ENCODE measurements around the gene EEFSEC.

The EEFSEC gene

DNA sequence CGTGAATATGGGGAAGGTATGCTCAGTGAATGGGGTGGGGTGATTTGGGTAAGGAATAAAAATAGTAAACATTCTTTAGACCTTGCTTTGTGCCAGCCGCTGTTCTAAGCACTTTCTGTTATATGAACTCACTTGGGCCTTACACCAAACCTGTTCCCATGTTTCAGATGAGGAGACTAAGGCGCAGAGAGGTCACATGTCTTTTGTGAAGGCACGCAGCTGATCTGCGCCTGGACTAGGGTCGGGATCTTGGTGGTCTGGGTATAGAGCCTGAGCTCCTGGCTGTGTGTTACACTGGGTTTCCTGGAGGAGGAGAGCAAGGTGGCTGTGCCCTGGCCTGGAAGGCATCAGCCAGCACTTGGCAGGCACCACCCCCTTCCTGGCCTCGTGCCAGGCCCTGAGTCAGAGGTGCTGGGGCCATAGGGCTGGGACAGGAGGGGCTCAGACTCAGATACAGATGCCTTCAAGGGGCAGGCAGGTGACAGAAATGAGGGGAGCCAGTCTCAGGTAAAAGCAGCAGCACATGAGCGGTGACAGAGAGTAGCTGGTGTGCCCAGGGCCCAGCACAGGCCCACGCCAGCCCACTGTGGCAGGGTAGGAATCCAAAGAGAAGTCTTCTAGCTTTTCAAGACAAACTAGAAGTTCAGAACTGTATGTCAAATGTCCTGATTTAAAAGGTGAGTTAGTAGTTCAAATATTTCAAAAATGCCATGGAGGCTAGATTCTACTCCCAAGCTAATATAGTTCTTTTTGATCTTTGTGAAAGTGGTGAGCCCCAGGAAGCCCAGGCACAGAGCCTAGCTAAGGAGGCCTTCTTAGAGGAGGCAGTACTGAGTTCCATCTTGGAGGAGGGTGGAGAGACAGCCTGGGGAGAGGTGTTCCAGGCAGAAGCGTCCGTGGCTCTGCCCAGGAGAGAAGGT lies 230.3 kb downstream of the EEFSEC start:
- peak in 1 of 2 donors; percentile 40 for DNase-seq (ENCODE audit: low read depth in 1 of 2, low spot score in 1 of 2)

DNA sequence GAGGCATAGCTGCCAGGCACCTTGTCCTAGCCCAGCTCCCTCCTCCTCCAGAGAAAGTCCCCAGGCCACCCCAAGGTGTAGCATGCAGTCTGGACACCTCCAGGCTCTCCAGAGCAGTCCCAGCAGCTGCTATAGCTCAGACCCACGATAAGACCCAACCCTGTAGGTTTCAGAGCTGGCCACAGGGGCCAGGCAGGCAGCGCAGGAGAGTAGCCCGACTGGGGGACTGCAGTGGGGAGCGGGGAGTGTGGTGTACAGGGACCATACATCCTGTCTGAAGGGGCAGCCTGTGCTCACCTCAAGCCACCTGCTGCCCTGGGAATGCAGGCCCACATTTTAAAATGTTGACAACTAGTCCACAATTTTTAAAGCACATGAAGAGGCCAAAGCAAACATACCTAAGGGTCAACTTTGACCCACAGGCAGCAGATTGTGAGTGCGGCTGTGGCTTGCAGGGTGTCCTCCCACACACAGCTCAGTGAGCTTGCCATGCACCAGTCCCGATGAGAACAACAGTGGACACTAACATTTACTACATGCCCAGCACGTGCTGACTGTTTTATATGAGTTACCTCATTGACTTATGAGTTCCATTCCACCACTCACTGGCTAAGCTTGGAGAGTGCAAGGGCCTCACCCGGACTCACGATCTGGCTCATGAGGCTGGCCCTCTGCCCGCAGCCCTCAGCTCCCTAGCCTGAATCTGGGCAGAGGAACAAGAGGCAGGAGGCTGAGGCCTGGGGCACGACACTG lies 232.0 kb downstream of the EEFSEC start:
- no peak for DNase-seq (ENCODE audit: low read depth in 1 of 2, low spot score in 1 of 2)

DNA sequence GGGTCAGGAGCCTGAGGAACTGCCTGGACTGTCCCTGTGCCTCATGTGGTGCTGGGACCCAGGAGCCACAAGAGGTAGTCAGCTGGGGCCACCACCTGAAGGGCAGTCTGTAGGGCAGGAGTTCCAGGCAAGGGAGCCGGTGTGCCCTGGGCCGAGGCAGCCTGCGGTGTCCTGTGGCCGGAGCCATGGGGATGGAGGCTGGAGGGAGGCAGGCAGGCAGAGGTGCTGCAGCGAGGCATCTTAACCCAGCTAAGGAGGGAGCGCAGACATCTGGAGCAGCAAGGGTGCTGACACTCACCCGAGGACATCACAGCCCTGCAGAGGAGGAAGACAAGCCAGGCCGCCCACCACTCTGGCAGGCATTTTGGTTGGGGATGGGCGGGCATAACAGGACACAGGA lies 235.7 kb downstream of the EEFSEC start:
- DNase-seq (ENCODE audit: low read depth in 1 of 2, low spot score in 1 of 2): no peak

DNA sequence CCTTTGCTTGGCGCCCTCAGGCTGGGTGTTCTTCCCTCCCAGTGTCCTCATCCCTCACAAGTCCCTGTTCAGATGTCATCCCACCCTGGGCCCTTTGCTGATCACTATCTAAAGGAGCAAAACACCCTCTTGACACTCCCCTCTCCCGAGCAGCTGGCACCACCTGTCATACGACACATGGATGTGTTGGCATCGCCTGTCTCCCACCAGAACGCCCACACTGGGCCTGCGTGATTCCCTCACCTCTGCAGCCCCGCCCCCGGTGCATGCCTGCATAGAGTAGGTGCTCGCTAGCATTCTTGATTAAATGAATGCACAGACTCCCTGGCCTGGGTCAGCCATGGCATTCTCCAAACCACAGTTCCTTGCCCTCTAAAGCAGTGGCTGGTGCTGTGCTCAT lies 237.6 kb downstream of the EEFSEC start:
- DNase-seq (ENCODE audit: low read depth in 1 of 2, low spot score in 1 of 2): no peak

DNA sequence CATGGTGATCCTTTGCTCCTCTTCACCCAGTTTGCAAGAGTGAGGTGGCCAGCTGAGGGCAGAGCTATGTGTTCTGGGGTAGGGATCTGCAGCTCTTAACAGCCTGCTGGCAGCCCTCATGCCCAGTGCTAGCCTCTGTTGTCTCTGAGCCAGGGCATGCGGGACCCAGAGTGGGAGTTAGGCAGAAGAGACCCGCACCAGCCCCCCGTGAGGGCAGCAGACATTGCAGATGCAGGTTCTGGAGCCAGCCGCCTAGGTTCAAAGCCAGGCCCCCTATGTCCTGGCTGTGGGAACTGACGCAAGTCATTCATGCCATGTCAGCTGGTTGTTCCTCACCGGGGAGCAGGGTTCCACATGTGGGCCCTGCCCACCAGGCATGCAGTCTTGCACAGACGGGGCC lies 238.7 kb downstream of the EEFSEC start:
- DNase-seq (ENCODE audit: low read depth in 1 of 2, low spot score in 1 of 2): no peak

DNA sequence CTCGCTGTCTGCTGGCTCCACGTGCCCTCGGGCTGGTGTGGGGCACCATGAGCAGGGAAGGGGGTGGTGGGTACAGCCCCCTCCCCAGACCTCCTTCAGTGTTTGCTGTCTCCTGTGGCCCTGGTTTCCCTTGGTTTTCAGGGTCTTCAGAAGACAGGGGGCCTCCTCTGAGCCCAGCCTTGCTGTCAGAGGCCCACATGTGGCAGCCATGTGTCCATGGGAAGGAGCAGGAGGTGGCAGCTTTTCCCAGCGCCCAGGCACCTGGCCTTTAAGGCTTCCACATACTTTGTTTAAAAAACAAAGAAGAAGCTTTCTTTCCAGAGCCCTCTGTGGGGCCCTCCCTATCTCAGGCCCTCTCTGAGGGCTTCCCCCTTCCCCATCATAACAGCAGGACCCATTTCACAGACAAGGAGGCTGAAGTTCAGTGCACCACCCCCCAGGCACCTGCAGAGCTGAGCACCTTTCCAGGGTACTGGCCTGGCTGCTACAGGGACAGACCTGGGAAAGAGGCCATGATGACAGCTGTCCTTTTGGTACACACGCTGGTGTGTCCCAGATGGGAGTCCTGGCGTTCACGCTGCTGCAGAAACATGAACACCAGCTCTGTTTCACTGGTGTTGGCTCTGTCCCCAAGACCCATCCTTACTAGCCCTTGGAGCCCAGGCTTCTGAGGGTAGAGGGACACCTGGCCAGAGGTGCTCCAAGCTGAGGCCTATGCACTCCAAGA lies 239.7 kb downstream of the EEFSEC start:
- DNase-seq (ENCODE audit: low read depth in 1 of 2, low spot score in 1 of 2): no peak

DNA sequence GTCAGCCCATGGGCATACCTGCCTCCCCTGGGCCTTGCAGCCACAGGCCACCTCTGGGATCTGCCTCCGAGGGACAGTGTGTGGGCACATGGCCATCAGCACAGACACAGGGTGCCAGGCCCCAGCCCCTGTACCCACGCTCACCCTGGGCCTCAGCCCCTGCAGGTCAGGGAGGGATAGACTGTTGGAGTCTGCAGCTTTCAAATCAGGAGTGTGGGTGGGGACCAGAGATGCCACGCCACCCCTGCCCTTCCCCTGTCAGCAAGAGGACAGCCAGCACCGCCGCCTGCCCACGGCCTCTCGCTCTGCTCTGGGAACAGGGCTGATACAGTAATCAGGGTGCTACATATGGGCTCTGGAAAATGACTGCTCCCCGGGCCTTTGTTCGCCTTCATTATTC lies 240.8 kb downstream of the EEFSEC start:
- no peak for DNase-seq (ENCODE audit: low read depth in 1 of 2, low spot score in 1 of 2)

DNA sequence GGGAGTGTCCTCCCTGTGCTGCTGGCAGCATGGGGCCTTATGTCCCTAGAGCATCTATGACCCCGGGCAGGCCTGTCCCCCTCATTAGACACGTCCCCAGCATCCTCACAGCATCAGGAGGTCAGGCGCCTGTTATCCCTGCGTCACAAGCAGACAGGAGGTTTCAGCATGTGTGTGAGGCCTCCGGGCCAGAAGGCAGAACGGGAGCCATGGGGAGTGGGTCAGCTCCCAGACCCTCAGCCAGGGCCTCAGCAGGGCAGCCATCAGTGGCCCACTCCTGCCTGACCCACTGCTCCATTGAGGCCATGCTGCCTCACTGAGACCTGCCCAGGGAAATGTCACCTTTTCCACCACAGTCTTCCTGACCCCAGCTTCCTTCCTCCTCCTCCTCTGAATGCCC lies 241.8 kb downstream of the EEFSEC start:
- DNase-seq (ENCODE audit: low read depth in 1 of 2, low spot score in 1 of 2): no peak

DNA sequence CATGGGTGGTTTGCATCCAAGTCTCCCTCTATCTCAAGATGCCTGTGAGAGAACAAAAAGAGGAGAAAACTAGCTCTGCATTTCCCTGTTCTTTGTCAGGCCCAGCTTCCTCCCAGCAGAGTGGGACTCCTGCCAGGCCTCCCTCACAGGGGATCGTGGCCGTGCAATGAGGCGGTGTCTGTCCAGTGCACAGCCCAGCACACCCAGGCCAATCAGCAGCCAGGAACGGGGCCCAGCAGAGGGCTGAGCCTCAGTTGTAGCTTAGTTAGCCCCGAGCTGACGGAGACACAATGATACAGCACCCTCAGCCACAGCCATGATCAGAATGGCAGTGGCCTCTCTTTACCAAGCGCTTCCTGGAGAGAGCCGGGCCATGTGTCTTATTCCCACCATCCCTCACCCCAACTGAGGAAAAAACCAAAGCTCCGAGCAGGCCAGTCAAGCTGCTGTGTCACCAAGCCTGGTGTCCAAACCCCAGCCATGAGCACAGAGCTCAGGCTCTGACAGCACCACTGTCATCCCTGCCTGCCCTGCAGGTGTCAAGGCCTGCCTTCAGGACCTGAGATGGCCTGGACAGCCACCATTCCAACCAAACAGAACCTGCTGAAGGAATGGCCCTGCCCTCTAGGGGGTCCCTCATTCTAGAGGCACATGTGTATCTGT lies 242.3 kb downstream of the EEFSEC start:
- DNase-seq (ENCODE audit: low read depth in 1 of 2, low spot score in 1 of 2): no peak

DNA sequence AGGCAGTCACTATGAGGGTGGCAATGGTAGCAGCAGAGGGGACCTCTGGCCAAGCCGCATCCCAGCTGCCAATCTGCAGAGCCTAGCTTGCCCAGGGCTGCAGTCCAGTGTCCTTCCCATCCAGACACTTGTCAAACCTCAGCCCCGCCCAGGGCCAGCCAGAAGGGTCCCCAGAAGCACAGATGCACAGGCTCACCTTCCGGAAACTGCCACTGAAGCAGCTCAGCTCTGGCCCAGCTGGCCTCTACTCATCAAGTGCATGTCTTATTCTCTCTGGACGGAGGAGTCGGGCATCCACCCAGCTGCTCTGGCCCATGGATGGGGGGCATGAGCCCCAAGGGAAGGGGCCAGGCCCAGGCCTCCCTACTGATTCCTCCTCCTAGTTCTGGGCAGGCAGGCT lies 244.2 kb downstream of the EEFSEC start:
- no peak for DNase-seq (ENCODE audit: low read depth in 1 of 2, low spot score in 1 of 2)

DNA sequence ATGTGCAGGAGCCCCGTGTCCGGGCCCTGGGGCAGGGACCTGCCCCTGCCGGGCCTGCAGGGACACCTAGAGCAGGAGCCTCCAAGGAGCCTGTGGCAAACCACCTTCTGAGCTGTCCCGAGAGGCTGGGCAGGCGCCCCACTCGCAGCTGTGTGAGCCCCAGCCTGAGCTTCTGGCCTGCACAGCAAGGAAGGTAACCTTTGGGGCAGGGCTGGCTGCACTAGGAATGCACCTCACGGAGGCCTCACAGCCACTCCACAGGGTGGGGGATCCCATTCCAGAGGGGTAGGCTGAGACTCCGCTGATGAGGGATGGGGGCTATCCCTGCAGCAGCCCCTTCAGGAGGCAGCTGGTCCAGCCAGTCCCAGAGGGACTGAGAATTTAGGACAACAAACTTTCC lies 245.3 kb downstream of the EEFSEC start:
- no peak for DNase-seq (ENCODE audit: low read depth in 1 of 2, low spot score in 1 of 2)

DNA sequence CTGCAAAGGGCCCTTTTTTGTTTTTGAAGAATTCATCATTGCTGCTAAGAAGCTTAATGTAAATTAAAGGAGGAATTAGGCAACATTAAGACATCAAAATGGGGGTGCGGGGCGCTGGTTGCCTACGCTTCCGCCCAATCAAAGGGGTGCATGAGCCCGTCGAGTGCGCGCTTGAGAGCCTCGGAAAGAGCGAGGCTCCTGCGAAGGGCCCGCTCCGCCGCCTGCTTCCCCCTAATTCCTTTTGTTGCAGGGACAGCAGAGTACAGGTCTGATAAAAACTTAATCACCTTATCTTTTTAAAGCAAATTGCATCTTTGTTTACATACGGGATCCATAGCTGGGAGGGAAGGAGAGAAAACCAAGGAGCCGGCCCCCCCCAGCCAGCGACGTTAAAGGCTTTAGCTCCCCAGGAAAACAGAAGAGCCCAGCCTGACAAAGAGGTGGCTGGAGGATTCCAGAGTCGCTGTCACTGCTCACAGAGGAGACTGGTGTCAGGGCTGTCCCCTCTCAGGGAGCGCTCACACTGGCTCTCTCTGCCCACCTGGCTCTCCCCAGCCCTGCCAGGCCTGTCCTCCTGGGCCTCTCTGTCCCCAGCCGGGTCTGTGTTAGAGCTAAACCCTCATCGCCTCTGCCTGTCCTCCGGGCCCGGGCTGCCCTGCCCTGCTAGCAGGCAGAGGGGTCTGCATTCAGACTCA lies 246.1 kb downstream of the EEFSEC start:
- DNase-seq (ENCODE audit: low read depth in 1 of 2, low spot score in 1 of 2): no peak

DNA sequence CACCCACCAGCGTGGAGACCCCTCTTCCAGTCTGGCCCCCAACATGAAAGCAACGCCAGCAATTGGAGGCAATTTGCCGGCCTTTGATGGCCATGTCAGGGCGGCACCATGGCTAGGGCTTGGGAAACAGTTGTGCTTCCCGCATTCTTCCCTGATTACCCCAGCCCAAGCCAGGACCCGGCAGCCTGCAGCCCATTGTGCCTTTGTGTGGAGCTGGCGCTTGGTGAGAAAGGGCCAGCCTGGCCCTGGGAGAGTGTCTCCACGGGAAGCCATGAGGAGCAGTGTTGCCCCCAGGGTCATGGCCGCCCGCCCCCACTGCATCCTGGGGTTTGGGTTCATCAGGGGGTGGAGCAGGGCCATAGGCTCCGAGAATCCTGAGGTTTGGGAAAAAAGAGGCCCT lies 247.4 kb downstream of the EEFSEC start:
- no peak for DNase-seq (ENCODE audit: low read depth in 1 of 2, low spot score in 1 of 2)

DNA sequence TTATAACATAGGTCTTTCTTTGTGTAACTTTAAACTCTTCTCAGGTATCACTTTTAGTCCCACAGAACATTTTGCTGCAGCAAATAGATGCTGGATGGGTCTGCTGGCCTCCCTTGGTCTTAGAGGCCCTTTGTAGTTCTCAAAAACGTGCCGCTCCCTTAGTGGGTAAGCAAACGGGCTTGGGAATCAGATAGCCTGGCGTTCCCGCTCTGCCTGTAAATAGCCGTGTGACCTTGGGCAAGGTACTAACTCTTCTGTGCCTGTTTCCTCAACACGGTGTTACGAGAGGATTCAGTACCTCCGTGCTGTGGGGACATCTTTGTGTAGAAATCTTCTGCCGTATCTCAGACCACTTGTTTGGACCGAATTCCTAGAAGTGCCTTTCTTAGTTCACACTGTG lies 249.0 kb downstream of the EEFSEC start:
- no peak for DNase-seq (ENCODE audit: low read depth in 1 of 2, low spot score in 1 of 2)

DNA sequence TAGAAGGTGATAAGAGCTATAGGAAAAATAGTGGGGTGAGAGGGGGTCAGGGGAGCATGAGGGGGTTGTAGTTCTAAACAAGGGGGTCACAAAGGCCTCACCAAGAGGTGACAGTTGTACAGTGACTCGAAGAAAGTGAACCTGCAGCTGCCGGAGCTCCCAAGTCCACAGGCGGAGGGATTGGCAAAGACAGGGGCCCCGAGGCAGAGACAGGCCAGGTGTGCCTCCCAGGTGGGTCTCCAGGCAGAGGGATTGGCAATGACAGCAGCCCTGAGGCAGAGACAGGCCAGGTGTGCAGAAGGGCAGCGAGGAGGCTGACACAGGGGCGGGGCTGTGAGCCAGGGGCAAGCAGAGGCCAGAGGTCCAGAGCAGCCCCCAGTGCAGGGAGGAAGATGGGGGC lies 249.7 kb downstream of the EEFSEC start:
- no peak for DNase-seq (ENCODE audit: low read depth in 1 of 2, low spot score in 1 of 2)

DNA sequence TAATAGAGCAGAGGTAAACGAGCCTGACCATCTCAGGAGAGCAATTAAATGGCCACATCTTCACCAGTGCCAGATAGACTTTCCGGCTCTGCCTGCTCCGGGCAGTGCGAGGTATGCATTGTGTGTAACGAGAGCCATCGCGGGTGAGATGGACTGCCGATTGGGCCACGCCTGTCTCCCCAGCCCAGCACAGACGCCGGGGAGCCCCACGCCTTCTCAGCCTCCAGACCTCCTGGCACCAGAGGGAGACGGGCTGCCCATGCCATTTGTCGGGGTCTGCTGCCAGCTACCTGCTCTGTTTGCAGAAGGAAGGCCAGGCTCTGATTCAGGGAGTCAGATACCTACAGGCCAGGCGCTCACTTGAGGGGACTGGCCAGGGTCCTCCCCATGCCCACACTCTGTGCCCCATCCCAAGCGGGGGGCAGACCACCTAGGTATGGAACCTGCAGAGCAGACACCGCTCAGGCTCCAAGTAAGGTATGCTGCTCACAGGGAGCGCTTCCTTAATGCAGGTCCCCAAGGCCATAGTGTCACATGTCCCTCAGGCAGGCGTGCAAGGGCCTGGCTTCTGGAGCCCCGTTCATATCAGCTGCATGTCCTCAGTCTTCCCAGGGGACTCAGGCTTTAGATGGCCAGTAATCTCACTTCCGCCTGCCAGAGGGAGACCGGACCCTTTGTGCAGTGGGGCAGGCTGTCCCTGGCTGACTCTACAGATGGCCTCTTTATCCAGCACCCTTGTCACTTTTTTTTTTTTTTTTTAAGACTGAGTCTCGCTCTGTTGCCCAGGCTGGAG lies 251.2 kb downstream of the EEFSEC start:
- no peak for DNase-seq (ENCODE audit: low read depth in 1 of 2, low spot score in 1 of 2)

DNA sequence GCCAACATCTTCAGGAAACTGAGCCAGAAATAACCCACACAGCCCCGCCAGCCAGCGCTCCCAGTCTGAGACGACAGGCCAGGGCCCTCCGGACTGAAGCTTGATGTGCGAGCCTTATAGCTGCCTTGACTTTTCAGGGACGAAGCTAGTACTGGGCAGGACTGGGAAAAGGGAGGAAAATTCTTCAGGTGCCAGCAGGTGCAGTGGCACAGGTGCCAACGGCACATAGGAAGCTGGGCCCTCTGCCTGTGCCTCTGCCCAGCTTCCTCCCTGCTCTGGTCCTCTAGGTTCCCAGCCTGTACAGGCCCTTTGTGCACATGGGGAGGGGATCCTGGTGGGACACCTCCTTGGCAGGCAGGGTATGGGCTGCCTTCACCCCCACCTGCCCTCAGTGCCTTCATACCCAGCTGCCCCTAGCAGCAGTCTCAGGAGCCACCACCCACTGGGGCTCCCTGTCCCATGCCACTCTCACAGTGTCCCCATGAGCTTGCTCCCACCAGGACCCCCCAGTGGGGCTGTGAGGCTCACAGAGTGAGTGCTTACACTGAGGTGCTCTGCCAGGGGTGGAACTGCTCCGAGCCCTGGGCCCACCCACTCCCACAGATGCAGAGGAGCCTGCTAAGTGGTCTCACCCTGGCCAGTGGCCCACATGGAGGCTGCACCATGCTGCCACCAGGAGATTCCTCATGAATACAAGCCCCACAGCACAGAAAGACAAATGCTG lies 252.4 kb downstream of the EEFSEC start:
- no peak for DNase-seq (ENCODE audit: low read depth in 1 of 2, low spot score in 1 of 2)

DNA sequence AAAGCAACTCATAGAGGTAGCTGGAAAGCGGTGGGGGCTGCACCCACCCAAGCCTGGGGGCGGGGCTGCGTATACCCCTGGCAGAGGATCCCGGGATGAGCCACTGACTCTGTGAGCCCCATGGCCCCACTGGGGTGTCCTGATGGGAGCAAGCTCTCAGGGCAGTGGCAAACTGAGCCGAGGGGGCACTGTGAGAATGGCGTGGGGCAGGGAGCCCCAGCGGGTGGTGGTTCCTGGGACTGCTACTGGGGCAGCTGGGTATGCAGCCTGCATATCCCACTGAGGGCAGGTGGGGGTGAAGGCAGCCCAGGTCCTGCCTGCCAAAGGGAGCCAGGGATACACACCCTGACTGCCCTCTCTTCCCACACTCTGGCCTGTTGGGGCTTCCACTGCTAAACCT lies 254.0 kb downstream of the EEFSEC start:
- DNase-seq (ENCODE audit: low read depth in 1 of 2, low spot score in 1 of 2): no peak

DNA sequence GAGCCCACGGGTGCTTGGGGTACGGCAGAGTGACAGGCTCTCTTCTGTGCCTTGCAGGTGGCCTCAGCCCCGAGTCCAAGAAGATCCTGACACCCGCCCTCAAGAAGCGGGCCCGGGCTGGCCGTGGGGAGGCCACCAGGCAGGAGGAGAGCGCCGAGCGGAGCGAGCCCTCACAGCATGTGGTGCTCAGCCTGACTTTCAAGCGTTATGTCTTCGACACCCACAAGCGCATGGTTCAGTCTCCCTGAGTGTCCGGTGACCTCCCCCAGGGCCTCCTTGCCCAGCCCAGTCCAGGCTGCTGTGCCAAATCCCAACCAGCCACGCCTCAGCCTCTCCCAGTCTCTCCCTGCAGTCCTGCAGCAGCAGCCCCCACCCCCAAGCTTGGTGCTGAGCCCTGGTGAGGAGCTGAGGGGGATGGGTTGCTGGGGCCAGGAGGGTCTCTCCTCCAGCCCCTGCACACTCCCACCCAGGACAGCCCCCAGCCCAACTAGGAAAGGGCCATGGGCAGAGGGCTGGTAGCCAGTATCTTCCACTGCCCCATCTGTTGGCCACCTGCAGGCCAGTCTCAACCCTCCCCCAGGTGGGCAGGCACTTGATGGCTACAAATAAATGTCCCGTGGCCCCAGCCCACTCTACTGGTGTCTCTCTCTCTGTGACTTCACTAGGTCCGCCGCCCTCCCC lies 254.9 kb downstream of the EEFSEC start:
- no peak for DNase-seq (ENCODE audit: low read depth in 1 of 2, low spot score in 1 of 2)
